SK-N-SH treated with all-trans-retinoic acid at 6 μM for 48 hours (cell line): ENCODE results near the gene KNSTRN.

Experiments used
- ARNTL ChIP-seq: fragments of 450-650 bp; formaldehyde crosslinking; IDR thresholded peaks from 2 replicates; pipeline ENCODE4 v1.5.0; 2020; ENCODE audit warnings: low read depth, mild to moderate bottlenecking, moderate library complexity, borderline replicate concordance
- CREB5 ChIP-seq: fragments of 250-450 bp; sonication (Bioruptor Pico); IDR thresholded peaks from 2 replicates; pipeline ENCODE4 v1.5.1; 2020; ENCODE audit warnings: low read depth, mild to moderate bottlenecking, moderate library complexity
- CSDC2 ChIP-seq: fragments of 250-450 bp; sonication (Bioruptor Pico); IDR thresholded peaks from 2 replicates; pipeline ENCODE4 v1.5.0; 2020; ENCODE audit warnings: mild to moderate bottlenecking, moderate library complexity
- CSRNP3 ChIP-seq: fragments of 250-450 bp; sonication (Bioruptor Pico); IDR thresholded peaks from 2 replicates; pipeline ENCODE4 v1.5.1; 2021; ENCODE audit warnings: mild to moderate bottlenecking, moderate library complexity
- ISL1 ChIP-seq: fragments of 250-450 bp; sonication (Bioruptor Pico); IDR thresholded peaks from 2 replicates; pipeline ENCODE4 v2.1.2; 2022; ENCODE audit warnings: mild to moderate bottlenecking, moderate library complexity
- PATZ1 ChIP-seq: fragments of 250-450 bp; sonication (Bioruptor Pico); IDR thresholded peaks from 2 replicates; pipeline ENCODE4 v1.8.0; 2020; ENCODE audit warnings: mild to moderate bottlenecking, moderate library complexity, borderline replicate concordance
- POU6F1 ChIP-seq: fragments of 250-450 bp; sonication (Bioruptor Pico); IDR thresholded peaks from 2 replicates; pipeline ENCODE4 v1.8.0; 2021; ENCODE audit warnings: low read depth, mild to moderate bottlenecking, moderate library complexity, borderline replicate concordance
- RARB ChIP-seq: fragments of 250-450 bp; sonication (Bioruptor Pico); IDR thresholded peaks from 2 replicates; pipeline ENCODE4 v1.8.0; 2021; ENCODE audit warnings: mild to moderate bottlenecking, moderate library complexity
- SNAI2 ChIP-seq: fragments of 250-450 bp; sonication (Bioruptor Pico); IDR thresholded peaks from 2 replicates; pipeline ENCODE4 v1.5.0; 2020; ENCODE audit warnings: mild to moderate bottlenecking, moderate library complexity
- TSHZ2 ChIP-seq: fragments of 250-450 bp; sonication (Bioruptor Pico); IDR thresholded peaks from 2 replicates; pipeline ENCODE4 v1.5.0; 2020; ENCODE audit warnings: mild to moderate bottlenecking, moderate library complexity
- ZFP30 ChIP-seq: fragments of 450-650 bp; formaldehyde crosslinking; IDR thresholded peaks from 2 replicates; pipeline ENCODE4 v1.5.0; 2022; ENCODE audit warnings: mild to moderate bottlenecking, moderate library complexity
- ZNF565 ChIP-seq: fragments of 450-650 bp; formaldehyde crosslinking; conservative IDR thresholded peaks from 2 replicates; pipeline ENCODE4 v1.5.0; 2020; ENCODE audit warnings: low read depth, mild to moderate bottlenecking, moderate library complexity
- ZNF8 ChIP-seq: fragments of 450-650 bp; formaldehyde crosslinking; IDR thresholded peaks from 2 replicates; pipeline ENCODE4 v1.5.0; 2020; ENCODE audit warnings: mild to moderate bottlenecking, moderate library complexity

- TF ChIP-seq CSRNP3 = no peak
- TF ChIP-seq CSDC2 (CRISPR knock-in tag) = no peak
- TF ChIP-seq TSHZ2 (CRISPR knock-in tag) = no peak
- no peak for TF ChIP-seq ARNTL (CRISPR knock-in tag)
- no peak for TF ChIP-seq CREB5
- TF ChIP-seq ZFP30 (CRISPR knock-in tag) = no peak
- TF ChIP-seq RARB = no peak
- TF ChIP-seq PATZ1 = no peak
- no peak for TF ChIP-seq POU6F1 (CRISPR knock-in tag)
- no peak for TF ChIP-seq SNAI2 (CRISPR knock-in tag)
- TF ChIP-seq ZNF8 (CRISPR knock-in tag) = no peak
- no peak for TF ChIP-seq ISL1
- TF ChIP-seq ZNF565 (CRISPR knock-in tag) = no peak
These were observed 57.0 kb downstream of the KNSTRN start for GRCh38 chr15:40439461-40439959.
